HG03469 (cell line): ENCODE results near the gene MPST.

Experiments used
- ATAC-seq: cut with Tn5 transposase; IDR thresholded peaks from one replicate; pipeline ENCODE4 v1.9.1; 2021; ENCODE audit warnings: mild to moderate bottlenecking, moderate library complexity, moderate number of reproducible peaks; ENCODE audit not compliant: unreplicated experiment

MPST gene

GRCh38 chr22:37021710-37022482 lies 2.4 kb downstream of the MPST start:
- ATAC-seq, result no peak

GRCh38 chr22:37022483-37023337 lies 3.2 kb downstream of the MPST start:
- ATAC-seq, result no peak

GRCh38 chr22:37023743-37024338 lies 4.3 kb downstream of the MPST start:
- no peak for ATAC-seq

GRCh38 chr22:37024339-37025157 lies 5.0 kb downstream of the MPST start:
- no peak for ATAC-seq

- no peak for ATAC-seq
Observed at GRCh38 chr22:37025500-37026070, 6.0 kb downstream of the MPST start.

- no peak for ATAC-seq
Observed at GRCh38 chr22:37026325-37026724, 6.8 kb downstream of the MPST start.

GRCh38 chr22:37027556-37027955 lies 8.0 kb downstream of the MPST start:
- no peak for ATAC-seq

- ATAC-seq, result no peak
Observed at GRCh38 chr22:37028692-37029674, 9.4 kb downstream of the MPST start.

GRCh38 chr22:37030560-37031281 lies 11.2 kb downstream of the MPST start:
- ATAC-seq, result no peak

- no peak for ATAC-seq
Observed at GRCh38 chr22:37032134-37032534, 12.6 kb downstream of the MPST start.

GRCh38 chr22:37032535-37033460 lies 13.3 kb downstream of the MPST start:
- no peak for ATAC-seq

- ATAC-seq, result no peak
Observed at GRCh38 chr22:37033605-37034430, 14.3 kb downstream of the MPST start.

GRCh38 chr22:37036655-37037377 lies 17.3 kb downstream of the MPST start:
- no peak for ATAC-seq

- ATAC-seq, result no peak
Observed at GRCh38 chr22:37037669-37038068, 18.1 kb downstream of the MPST start.

- no peak for ATAC-seq
Observed at GRCh38 chr22:37039466-37039865, 19.9 kb downstream of the MPST start.

GRCh38 chr22:37043209-37043827 lies 23.8 kb downstream of the MPST start:
- ATAC-seq, result no peak
